ENCODE data around the gene P4HA1. TPM values are rescaled to one million over a fixed set of nuclear protein-coding genes. Genes with fewer than 3 reads are reported as not detected.
"Not testable (repeated sequence)": the region's sequence is repeated elsewhere in the genome, so short reads cannot be mapped to it uniquely, and the experiment has no call there.

The P4HA1 gene
- total RNA-seq, 1 donor from 2014 or later: 35.6 TPM

GRCh38 chr10:73117976-73118743, 21.5 kb upstream of the P4HA1 start:
- no peak overlapping the region for H3K4me3 ChIP-seq (ENCODE audit: low read depth, low read length)
- DNase-seq (ENCODE audit: low read depth): no peak
- H3K27me3 ChIP-seq (ENCODE audit: control insufficient read depth, insufficient read depth, low read length): no peaks in the 10 kb centered on the region
- no peaks in the 10 kb centered on the region for H3K36me3 ChIP-seq (ENCODE audit: control insufficient read depth, insufficient read depth, low read length)
- no peak for TF ChIP-seq CTCF (IDR thresholded peaks at IDR 0.05; ENCODE audit: insufficient read depth, low read length, poor library complexity, severe bottlenecking)

GRCh38 chr10:73116017-73116416, 19.4 kb upstream of the P4HA1 start:
- Histone ChIP-seq H3K27me3 (ENCODE audit: control insufficient read depth, insufficient read depth, low read length) (no peaks in the 10 kb centered on the region), H3K36me3 (ENCODE audit: control insufficient read depth, insufficient read depth, low read length) (no peaks in the 10 kb centered on the region), H3K4me3 (ENCODE audit: low read depth, low read length) (no peak overlapping the region)
- no peak for TF ChIP-seq CTCF (IDR thresholded peaks at IDR 0.05; ENCODE audit: insufficient read depth, low read length, poor library complexity, severe bottlenecking)
- DNase-seq (ENCODE audit: low read depth): no peak

- TF ChIP-seq CTCF (IDR thresholded peaks at IDR 0.05; ENCODE audit: insufficient read depth, low read length, poor library complexity, severe bottlenecking): no peak
- no peak for DNase-seq (ENCODE audit: low read depth)
- no peaks in the 10 kb centered on the region for H3K27me3 ChIP-seq (ENCODE audit: control insufficient read depth, insufficient read depth, low read length)
- H3K36me3 ChIP-seq (ENCODE audit: control insufficient read depth, insufficient read depth, low read length): no peaks in the 10 kb centered on the region
- H3K4me3 ChIP-seq (ENCODE audit: low read depth, low read length): no peak overlapping the region
Observed at GRCh38 chr10:73113551-73113950, 16.9 kb upstream of the P4HA1 start.

GRCh38 chr10:73112032-73112431, 15.4 kb upstream of the P4HA1 start:
- DNase-seq (ENCODE audit: low read depth); H3K27me3 ChIP-seq (ENCODE audit: control insufficient read depth, insufficient read depth, low read length); H3K4me3 ChIP-seq (ENCODE audit: low read depth, low read length); H3K36me3 ChIP-seq (ENCODE audit: control insufficient read depth, insufficient read depth, low read length): not testable (repeated sequence)

- no peak for DNase-seq (ENCODE audit: low read depth)
- H3K4me3 ChIP-seq (ENCODE audit: low read depth, low read length): peak within 1 kb of the TSS; percentile 47
- TF ChIP-seq CTCF (IDR thresholded peaks at IDR 0.05; ENCODE audit: insufficient read depth, low read length, poor library complexity, severe bottlenecking): no peak
- no peaks in the 10 kb centered on the region for H3K27me3 ChIP-seq (ENCODE audit: control insufficient read depth, insufficient read depth, low read length)
- H3K36me3 ChIP-seq (ENCODE audit: control insufficient read depth, insufficient read depth, low read length): no peaks in the 10 kb centered on the region
Observed at GRCh38 chr10:73110345-73110849, 13.7 kb upstream of the P4HA1 start, which contains the start of gene NUDT13. Gene NUDT13, plus strand, starts transcription at chr10:73110455. Its CDS starts 3,911 bp downstream, at chr10:73114366.

GRCh38 chr10:73109248-73109652, 12.6 kb upstream of the P4HA1 start:
- not testable (repeated sequence) for DNase-seq (ENCODE audit: low read depth); H3K36me3 ChIP-seq (ENCODE audit: control insufficient read depth, insufficient read depth, low read length); H3K4me3 ChIP-seq (ENCODE audit: low read depth, low read length); H3K27me3 ChIP-seq (ENCODE audit: control insufficient read depth, insufficient read depth, low read length)

GRCh38 chr10:73106301-73106700, 9.6 kb upstream of the P4HA1 start:
- Histone ChIP-seq H3K36me3 (ENCODE audit: control insufficient read depth, insufficient read depth, low read length) (no peaks in the 10 kb centered on the region), H3K4me3 (ENCODE audit: low read depth, low read length) (no peak overlapping the region), H3K27me3 (ENCODE audit: control insufficient read depth, insufficient read depth, low read length) (no peaks in the 10 kb centered on the region)
- DNase-seq (ENCODE audit: low read depth): no peak
- no peak for TF ChIP-seq CTCF (IDR thresholded peaks at IDR 0.05; ENCODE audit: insufficient read depth, low read length, poor library complexity, severe bottlenecking)
